ENCODE measurements around the gene ODAD4.
A peak's percentile ranks its signal among the peaks of the same experiment; 100 is the strongest.

ODAD4 gene

GRCh38 chr17:41912925-41913324, 17.5 kb upstream of the ODAD4 start:
- Histone ChIP-seq H3K9ac (ENCODE audit: low read depth, low read length, poor library complexity, severe bottlenecking) (no peak overlapping the region), H3K4me1 (ENCODE audit: insufficient read depth, low read length, poor library complexity, severe bottlenecking) (peaks cover 38% of the 10 kb centered on the region), H3K36me3 (ENCODE audit: insufficient read depth, low read length) (peaks cover 62% of the 10 kb centered on the region; the same call in 1 of the 2 replicates), H2AFZ (ENCODE audit: low read length) (no peak overlapping the region), H4K20me1 (ENCODE audit: insufficient read depth, low read length, poor library complexity, severe bottlenecking) (peaks cover 73% of the 10 kb centered on the region), H3K9me3 (ENCODE audit: insufficient read depth, low read depth, low read length) (no peaks in the 10 kb centered on the region), H3K79me2 (ENCODE audit: insufficient read depth, low read length) (peaks cover 78% of the 10 kb centered on the region), H3F3A (ENCODE audit: low read depth) (no peaks in the 10 kb centered on the region), H3K4me3 (ENCODE audit: low read length, poor library complexity, severe bottlenecking) (no peak overlapping the region), H3K27me3 (ENCODE audit: insufficient read depth, low read length, poor library complexity, severe bottlenecking) (no peaks in the 10 kb centered on the region), H3K4me2 (ENCODE audit: low read depth, low read length, poor library complexity, severe bottlenecking) (peak overlapping the region; percentile 35), H3K9me2 (replicated peaks; ENCODE audit: low read depth, low read length) (no peaks in the 10 kb centered on the region)
- TF ChIP-seq CTCF (conservative IDR thresholded peaks at IDR 0.05; ENCODE audit: low read length) (no peak), EZH2phosphoT487 (IDR thresholded peaks at IDR 0.05; ENCODE audit: borderline replicate concordance) (no peak)

GRCh38 chr17:41913798-41914197, 16.6 kb upstream of the ODAD4 start:
- no peaks in the 10 kb centered on the region for H3K9me3 ChIP-seq (ENCODE audit: insufficient read depth, low read depth, low read length)
- peaks cover 38% of the 10 kb centered on the region for H3K4me1 ChIP-seq (ENCODE audit: insufficient read depth, low read length, poor library complexity, severe bottlenecking)
- no peak overlapping the region for H3K4me3 ChIP-seq (ENCODE audit: low read length, poor library complexity, severe bottlenecking)
- peaks cover 53% of the 10 kb centered on the region; the same call in 1 of the 2 replicates for H3K36me3 ChIP-seq (ENCODE audit: insufficient read depth, low read length)
- H3K79me2 ChIP-seq (ENCODE audit: insufficient read depth, low read length) = peaks cover 87% of the 10 kb centered on the region
- peaks cover 80% of the 10 kb centered on the region for H4K20me1 ChIP-seq (ENCODE audit: insufficient read depth, low read length, poor library complexity, severe bottlenecking)
- no peak for TF ChIP-seq CTCF (conservative IDR thresholded peaks at IDR 0.05; ENCODE audit: low read length)
- H2AFZ ChIP-seq (ENCODE audit: low read length) = no peak overlapping the region
- H3K27me3 ChIP-seq (ENCODE audit: insufficient read depth, low read length, poor library complexity, severe bottlenecking) = peaks cover 6% of the 10 kb centered on the region
- H3K4me2 ChIP-seq (ENCODE audit: low read depth, low read length, poor library complexity, severe bottlenecking) = peak overlapping the region; percentile 98
- H3F3A ChIP-seq (ENCODE audit: low read depth) = no peaks in the 10 kb centered on the region
- H3K9me2 ChIP-seq (replicated peaks; ENCODE audit: low read depth, low read length) = no peaks in the 10 kb centered on the region
- peak overlapping the region; percentile 55 for H3K9ac ChIP-seq (ENCODE audit: low read depth, low read length, poor library complexity, severe bottlenecking)

GRCh38 chr17:41914358-41914766, 16.1 kb upstream of the ODAD4 start:
- peaks cover 41% of the 10 kb centered on the region for H3K4me1 ChIP-seq (ENCODE audit: insufficient read depth, low read length, poor library complexity, severe bottlenecking)
- no peaks in the 10 kb centered on the region for H3K9me3 ChIP-seq (ENCODE audit: insufficient read depth, low read depth, low read length)
- peaks cover 87% of the 10 kb centered on the region for H3K79me2 ChIP-seq (ENCODE audit: insufficient read depth, low read length)
- peak overlapping the region; percentile 55 for H3K9ac ChIP-seq (ENCODE audit: low read depth, low read length, poor library complexity, severe bottlenecking)
- peaks cover 47% of the 10 kb centered on the region; the same call in 1 of the 2 replicates for H3K36me3 ChIP-seq (ENCODE audit: insufficient read depth, low read length)
- no peaks in the 10 kb centered on the region for H3F3A ChIP-seq (ENCODE audit: low read depth)
- H4K20me1 ChIP-seq (ENCODE audit: insufficient read depth, low read length, poor library complexity, severe bottlenecking) = peaks cover 80% of the 10 kb centered on the region
- H3K4me2 ChIP-seq (ENCODE audit: low read depth, low read length, poor library complexity, severe bottlenecking) = peak overlapping the region; percentile 98
- TF ChIP-seq EZH2phosphoT487 (IDR thresholded peaks at IDR 0.05; ENCODE audit: borderline replicate concordance) = no peak
- no peak for TF ChIP-seq CTCF (conservative IDR thresholded peaks at IDR 0.05; ENCODE audit: low read length)
- H3K9me2 ChIP-seq (replicated peaks; ENCODE audit: low read depth, low read length) = no peaks in the 10 kb centered on the region
- peak overlapping the region; percentile 86 for H3K4me3 ChIP-seq (ENCODE audit: low read length, poor library complexity, severe bottlenecking)
- peaks cover 6% of the 10 kb centered on the region for H3K27me3 ChIP-seq (ENCODE audit: insufficient read depth, low read length, poor library complexity, severe bottlenecking)
- H2AFZ ChIP-seq (ENCODE audit: low read length) = no peak overlapping the region

All from Loucy (cell line).